Measurements from ENCODE around the gene IL17C.

IL17C gene

GRCh38 chr16:88610909-88611812 lies 27.2 kb upstream of the IL17C start:
- TF ChIP-seq ZFX (IDR thresholded peaks at IDR 0.05; ENCODE audit: borderline replicate concordance): no peak
- TF ChIP-seq, protein P1, sequence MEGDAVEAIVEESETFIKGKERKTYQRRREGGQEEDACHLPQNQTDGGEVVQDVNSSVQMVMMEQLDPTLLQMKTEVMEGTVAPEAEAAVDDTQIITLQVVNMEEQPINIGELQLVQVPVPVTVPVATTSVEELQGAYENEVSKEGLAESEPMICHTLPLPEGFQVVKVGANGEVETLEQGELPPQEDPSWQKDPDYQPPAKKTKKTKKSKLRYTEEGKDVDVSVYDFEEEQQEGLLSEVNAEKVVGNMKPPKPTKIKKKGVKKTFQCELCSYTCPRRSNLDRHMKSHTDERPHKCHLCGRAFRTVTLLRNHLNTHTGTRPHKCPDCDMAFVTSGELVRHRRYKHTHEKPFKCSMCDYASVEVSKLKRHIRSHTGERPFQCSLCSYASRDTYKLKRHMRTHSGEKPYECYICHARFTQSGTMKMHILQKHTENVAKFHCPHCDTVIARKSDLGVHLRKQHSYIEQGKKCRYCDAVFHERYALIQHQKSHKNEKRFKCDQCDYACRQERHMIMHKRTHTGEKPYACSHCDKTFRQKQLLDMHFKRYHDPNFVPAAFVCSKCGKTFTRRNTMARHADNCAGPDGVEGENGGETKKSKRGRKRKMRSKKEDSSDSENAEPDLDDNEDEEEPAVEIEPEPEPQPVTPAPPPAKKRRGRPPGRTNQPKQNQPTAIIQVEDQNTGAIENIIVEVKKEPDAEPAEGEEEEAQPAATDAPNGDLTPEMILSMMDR (IDR thresholded peaks at IDR 0.05): no peak
- no peak overlapping the region for H3K27ac ChIP-seq

DNA sequence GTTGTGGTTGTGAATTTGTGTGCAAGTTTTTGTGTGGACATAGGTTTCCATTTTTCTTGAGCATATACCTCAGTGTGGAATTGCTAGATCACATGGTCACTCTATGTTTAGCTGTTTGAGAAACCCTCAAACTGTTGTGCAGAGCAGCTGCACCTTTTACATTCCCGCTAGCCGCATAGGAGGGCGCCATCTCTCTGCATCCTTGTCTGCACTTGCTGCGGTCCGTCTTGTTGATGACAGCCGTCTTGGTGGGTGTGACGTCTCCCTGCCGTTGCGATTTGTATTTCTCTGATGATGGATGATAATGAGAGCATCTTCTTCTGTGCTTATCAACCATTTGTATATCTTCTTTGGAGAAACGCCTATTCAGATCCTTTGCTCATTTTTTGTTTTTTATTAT lies 25.1 kb upstream of the IL17C start:
- no peak overlapping the region for H3K27ac ChIP-seq
- no peak for TF ChIP-seq ZFX (IDR thresholded peaks at IDR 0.05; ENCODE audit: borderline replicate concordance)
- TF ChIP-seq, protein P1 (IDR thresholded peaks at IDR 0.05): no peak

DNA sequence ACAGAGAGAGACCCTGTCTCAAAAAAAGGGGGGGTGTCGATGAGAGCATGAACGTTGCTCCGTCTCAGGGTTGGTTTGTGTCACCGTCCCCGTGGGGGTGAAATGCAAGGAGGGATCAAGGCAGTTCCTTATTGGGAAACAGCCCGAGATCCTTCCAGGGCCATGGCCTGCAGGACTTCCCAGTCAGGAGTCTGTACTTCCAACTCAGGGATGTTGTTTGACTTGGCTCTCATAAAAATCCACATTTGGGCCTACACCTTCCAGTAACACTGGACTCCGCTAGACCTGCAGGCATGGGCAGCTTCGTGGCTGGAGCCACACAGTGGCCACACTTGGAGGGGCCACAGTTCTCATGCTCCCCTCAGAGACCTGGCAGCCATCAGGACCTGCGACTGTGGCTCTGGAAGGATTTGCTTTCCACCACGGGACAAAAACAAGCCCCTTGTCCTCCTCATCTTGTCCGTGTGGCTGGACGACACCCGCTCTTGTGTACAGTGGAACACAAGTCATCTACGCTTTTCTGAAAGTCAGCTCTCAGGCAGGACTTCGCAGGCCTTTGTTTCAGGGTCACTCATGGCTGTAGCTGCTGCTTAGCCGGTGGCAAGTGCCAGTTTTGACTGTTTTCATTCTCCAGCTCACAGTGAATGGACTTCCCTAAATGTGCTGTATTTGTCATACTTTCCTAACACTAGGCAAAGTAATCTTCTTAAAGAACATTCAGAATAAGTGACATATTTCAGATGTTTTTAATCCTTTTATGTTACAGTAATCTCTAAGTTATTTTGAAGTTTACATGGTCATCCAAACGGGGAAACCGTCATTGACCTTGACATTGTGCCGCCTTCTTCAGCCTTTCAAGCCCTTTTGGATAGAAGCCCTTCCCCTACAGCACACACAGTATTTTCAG lies 24.2 kb upstream of the IL17C start:
- no peak for TF ChIP-seq ZFX (IDR thresholded peaks at IDR 0.05; ENCODE audit: borderline replicate concordance)
- TF ChIP-seq, protein P1 (IDR thresholded peaks at IDR 0.05): no peak
- no peak overlapping the region for H3K27ac ChIP-seq

GRCh38 chr16:88614818-88615580 lies 23.4 kb upstream of the IL17C start:
- H3K27ac ChIP-seq: no peak overlapping the region
- TF ChIP-seq, protein P1 (IDR thresholded peaks at IDR 0.05): no peak
- TF ChIP-seq ZFX (IDR thresholded peaks at IDR 0.05; ENCODE audit: borderline replicate concordance): no peak

- peak overlapping the region; percentile 81 for H3K27ac ChIP-seq
- TF ChIP-seq, protein P1 (IDR thresholded peaks at IDR 0.05): no peak
- TF ChIP-seq ZFX (IDR thresholded peaks at IDR 0.05; ENCODE audit: borderline replicate concordance): no peak
These were observed 22.1 kb upstream of the IL17C start for GRCh38 chr16:88616320-88616719.

- peak overlapping the region; percentile 81 for H3K27ac ChIP-seq
- TF ChIP-seq, protein P1 (IDR thresholded peaks at IDR 0.05): no peak
- no peak for TF ChIP-seq ZFX (IDR thresholded peaks at IDR 0.05; ENCODE audit: borderline replicate concordance)
These were observed 21.6 kb upstream of the IL17C start for GRCh38 chr16:88616736-88617135.

Data from 22Rv1 (cell line).